ENCODE results near the gene CYS1. TPM values are rescaled to one million over a fixed set of nuclear protein-coding genes. Genes with fewer than 3 reads are reported as not detected.

The CYS1 gene
- total and polyA plus RNA-seq, 4 donors, result 0.07 to 4.1 (median 1.0) TPM

DNA sequence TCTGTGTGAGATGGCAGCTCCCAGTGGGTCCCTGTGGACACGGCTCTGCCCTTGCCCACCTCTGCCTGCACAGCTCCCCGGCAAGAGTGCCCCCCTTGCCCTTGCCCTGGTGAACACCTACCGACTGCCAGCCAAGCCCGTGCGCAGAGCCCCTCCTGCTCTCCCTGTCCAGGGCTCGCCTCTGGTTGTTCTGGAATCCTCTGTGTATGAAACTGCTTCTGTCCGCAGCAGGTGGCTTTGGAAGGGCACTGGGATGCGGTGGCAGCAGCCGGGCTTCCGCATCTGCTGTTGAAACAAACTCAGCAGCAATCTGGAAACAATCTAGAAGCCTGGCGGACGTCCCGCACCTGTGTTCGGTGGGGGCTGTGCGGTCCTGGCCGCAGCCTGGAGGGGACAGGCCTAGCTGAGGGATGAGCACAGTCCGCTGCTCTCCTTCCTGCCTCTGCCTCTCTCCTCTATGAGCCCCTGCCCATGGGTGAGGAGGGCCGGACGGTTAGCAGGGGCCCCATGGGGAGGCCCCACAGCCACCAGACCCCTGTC is 70.9 kb downstream of the CYS1 start:
- 77% methylated on average over 19 of the region's 19 CpGs for WGBS
- Histone ChIP-seq H3K27ac (ENCODE audit: low read depth in 1 of 2, low read length in 2 of 2) (peak overlapping the region; percentile 80 to 86), H3K36me3 (ENCODE audit: control insufficient read depth in 4 of 4, insufficient read depth in 3 of 4, low read depth in 1 of 4, low read length in 3 of 4) (no peaks in the 10 kb centered on the region), H3K9ac (ENCODE audit: low read depth in 1 of 2, low read length in 2 of 2) (peak overlapping the region in 1 of 2 donors; percentile 36), H3K4me1 (ENCODE audit: control insufficient read depth in 4 of 4, insufficient read depth in 4 of 4, low read length in 3 of 4) (peaks cover 11 to 32% (median 30%) of the 10 kb centered on the region in 4 donors), H3K4me3 (ENCODE audit: low read depth in 1 of 3, low read length in 3 of 3) (peak overlapping the region; percentile 12 to 37 (median 21)), H3K27me3 (ENCODE audit: control insufficient read depth in 4 of 4, insufficient read depth in 4 of 4, low read length in 3 of 4) (no peaks in the 10 kb centered on the region), H3K9me3 (ENCODE audit: control insufficient read depth in 4 of 4, low read length in 3 of 4) (no peaks in the 10 kb centered on the region)
- no peak for DNase-seq (ENCODE audit: low spot score)
- no peak for TF ChIP-seq RXRA (IDR thresholded peaks at IDR 0.05)
- TF ChIP-seq, protein P1, sequence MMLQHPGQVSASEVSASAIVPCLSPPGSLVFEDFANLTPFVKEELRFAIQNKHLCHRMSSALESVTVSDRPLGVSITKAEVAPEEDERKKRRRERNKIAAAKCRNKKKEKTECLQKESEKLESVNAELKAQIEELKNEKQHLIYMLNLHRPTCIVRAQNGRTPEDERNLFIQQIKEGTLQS (IDR thresholded peaks at IDR 0.05), result no peak
- TF ChIP-seq, protein P2, sequence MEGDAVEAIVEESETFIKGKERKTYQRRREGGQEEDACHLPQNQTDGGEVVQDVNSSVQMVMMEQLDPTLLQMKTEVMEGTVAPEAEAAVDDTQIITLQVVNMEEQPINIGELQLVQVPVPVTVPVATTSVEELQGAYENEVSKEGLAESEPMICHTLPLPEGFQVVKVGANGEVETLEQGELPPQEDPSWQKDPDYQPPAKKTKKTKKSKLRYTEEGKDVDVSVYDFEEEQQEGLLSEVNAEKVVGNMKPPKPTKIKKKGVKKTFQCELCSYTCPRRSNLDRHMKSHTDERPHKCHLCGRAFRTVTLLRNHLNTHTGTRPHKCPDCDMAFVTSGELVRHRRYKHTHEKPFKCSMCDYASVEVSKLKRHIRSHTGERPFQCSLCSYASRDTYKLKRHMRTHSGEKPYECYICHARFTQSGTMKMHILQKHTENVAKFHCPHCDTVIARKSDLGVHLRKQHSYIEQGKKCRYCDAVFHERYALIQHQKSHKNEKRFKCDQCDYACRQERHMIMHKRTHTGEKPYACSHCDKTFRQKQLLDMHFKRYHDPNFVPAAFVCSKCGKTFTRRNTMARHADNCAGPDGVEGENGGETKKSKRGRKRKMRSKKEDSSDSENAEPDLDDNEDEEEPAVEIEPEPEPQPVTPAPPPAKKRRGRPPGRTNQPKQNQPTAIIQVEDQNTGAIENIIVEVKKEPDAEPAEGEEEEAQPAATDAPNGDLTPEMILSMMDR (IDR thresholded peaks at IDR 0.05; ENCODE audit: low read depth, low read length, missing input control), result no peak

DNA sequence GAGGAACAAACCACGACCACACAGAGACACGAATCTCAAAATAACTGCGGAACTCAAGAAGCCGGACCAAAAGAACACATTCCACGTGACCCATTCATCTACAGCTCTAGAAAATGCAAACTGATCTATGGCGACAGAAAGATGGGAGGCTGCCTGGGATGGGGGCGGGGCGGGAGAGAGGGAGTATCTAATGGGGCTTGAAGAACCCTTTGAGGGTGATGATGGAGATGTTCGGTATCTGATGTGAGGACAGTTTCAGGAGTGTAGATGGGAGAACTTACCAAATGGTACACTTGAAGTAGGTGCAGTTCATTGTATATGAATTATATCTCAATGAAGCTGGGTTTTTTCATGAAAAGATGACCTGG is 71.4 kb downstream of the CYS1 start:
- peak overlapping the region in 1 of 3 donors; percentile 21 for H3K4me3 ChIP-seq (ENCODE audit: low read depth in 1 of 3, low read length in 3 of 3)
- 94% methylated on average over 9 of the region's 9 CpGs for whole genome bisulfite sequencing
- H3K27ac ChIP-seq (ENCODE audit: low read depth in 1 of 2, low read length in 2 of 2), result no peak overlapping the region
- no peaks in the 10 kb centered on the region for H3K9me3 ChIP-seq (ENCODE audit: control insufficient read depth in 4 of 4, low read length in 3 of 4)
- TF ChIP-seq TAF1 (conservative IDR thresholded peaks at IDR 0.05) (no peak), NR2F2 (IDR thresholded peaks at IDR 0.05) (no peak), GABPA (IDR thresholded peaks at IDR 0.05 in 1 of 2, conservative IDR thresholded peaks at IDR 0.05 in 1 of 2) (no peak)
- DNase-seq (ENCODE audit: low spot score), result no peak
- no peak overlapping the region for H3K9ac ChIP-seq (ENCODE audit: low read depth in 1 of 2, low read length in 2 of 2)
- no peaks in the 10 kb centered on the region for H3K36me3 ChIP-seq (ENCODE audit: control insufficient read depth in 4 of 4, insufficient read depth in 3 of 4, low read depth in 1 of 4, low read length in 3 of 4)
- no peaks in the 10 kb centered on the region for H3K27me3 ChIP-seq (ENCODE audit: control insufficient read depth in 4 of 4, insufficient read depth in 4 of 4, low read length in 3 of 4)
- H3K4me1 ChIP-seq (ENCODE audit: control insufficient read depth in 4 of 4, insufficient read depth in 4 of 4, low read length in 3 of 4), result peaks cover 11 to 32% (median 30%) of the 10 kb centered on the region in 4 donors

DNA sequence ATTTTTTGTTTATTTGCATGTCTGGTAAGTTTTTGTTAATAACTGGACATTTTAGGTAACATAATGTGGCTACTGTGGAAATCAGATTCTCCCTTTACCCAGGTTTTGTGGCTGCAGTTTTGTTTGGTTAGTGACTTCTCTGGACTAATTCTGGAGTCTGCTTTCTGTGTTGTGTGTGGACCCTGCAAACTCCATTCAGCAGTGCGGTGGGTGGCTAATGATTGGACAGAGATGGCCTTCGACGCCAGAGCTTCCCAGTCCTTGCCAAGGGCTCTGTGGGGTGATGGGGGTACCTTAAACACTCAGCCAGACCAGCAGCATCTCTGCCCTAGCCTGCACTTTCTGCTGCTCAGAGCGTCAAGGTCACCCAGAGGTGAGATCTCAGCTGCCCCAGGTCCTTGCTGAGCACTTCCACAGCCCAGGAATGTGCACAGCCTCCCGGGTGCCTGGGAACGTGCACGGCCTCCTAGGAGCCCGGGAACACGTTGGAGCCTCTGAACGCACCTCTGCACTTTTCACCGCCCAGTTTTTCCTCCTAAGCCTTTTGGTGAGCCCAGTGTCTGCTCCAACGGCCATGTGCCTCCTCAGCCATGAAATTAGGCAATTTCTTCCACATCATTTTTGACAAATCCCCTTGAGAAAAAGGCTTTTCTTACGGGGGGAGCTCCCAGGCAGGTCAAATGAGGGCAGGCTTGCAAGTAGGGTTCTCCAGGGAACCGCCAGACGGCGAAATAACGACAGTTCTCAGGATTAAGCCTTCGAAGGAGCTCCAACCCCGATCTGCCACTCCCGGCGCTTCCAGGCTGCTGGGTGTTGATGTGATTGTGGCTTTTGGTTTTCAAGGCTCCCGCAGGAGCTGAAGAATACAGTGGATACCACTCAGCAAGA is 72.0 kb downstream of the CYS1 start:
- TF ChIP-seq TAF1 (conservative IDR thresholded peaks at IDR 0.05) (no peak), RXRA (IDR thresholded peaks at IDR 0.05) (no peak), YY1 (IDR thresholded peaks at IDR 0.05) (no peak), SP1 (IDR thresholded peaks at IDR 0.05) (no peak)
- TF ChIP-seq, protein P3, sequence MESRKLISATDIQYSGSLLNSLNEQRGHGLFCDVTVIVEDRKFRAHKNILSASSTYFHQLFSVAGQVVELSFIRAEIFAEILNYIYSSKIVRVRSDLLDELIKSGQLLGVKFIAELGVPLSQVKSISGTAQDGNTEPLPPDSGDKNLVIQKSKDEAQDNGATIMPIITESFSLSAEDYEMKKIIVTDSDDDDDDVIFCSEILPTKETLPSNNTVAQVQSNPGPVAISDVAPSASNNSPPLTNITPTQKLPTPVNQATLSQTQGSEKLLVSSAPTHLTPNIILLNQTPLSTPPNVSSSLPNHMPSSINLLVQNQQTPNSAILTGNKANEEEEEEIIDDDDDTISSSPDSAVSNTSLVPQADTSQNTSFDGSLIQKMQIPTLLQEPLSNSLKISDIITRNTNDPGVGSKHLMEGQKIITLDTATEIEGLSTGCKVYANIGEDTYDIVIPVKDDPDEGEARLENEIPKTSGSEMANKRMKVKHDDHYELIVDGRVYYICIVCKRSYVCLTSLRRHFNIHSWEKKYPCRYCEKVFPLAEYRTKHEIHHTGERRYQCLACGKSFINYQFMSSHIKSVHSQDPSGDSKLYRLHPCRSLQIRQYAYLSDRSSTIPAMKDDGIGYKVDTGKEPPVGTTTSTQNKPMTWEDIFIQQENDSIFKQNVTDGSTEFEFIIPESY (IDR thresholded peaks at IDR 0.05), result no peak
- TF ChIP-seq, protein P4, sequence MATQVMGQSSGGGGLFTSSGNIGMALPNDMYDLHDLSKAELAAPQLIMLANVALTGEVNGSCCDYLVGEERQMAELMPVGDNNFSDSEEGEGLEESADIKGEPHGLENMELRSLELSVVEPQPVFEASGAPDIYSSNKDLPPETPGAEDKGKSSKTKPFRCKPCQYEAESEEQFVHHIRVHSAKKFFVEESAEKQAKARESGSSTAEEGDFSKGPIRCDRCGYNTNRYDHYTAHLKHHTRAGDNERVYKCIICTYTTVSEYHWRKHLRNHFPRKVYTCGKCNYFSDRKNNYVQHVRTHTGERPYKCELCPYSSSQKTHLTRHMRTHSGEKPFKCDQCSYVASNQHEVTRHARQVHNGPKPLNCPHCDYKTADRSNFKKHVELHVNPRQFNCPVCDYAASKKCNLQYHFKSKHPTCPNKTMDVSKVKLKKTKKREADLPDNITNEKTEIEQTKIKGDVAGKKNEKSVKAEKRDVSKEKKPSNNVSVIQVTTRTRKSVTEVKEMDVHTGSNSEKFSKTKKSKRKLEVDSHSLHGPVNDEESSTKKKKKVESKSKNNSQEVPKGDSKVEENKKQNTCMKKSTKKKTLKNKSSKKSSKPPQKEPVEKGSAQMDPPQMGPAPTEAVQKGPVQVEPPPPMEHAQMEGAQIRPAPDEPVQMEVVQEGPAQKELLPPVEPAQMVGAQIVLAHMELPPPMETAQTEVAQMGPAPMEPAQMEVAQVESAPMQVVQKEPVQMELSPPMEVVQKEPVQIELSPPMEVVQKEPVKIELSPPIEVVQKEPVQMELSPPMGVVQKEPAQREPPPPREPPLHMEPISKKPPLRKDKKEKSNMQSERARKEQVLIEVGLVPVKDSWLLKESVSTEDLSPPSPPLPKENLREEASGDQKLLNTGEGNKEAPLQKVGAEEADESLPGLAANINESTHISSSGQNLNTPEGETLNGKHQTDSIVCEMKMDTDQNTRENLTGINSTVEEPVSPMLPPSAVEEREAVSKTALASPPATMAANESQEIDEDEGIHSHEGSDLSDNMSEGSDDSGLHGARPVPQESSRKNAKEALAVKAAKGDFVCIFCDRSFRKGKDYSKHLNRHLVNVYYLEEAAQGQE (IDR thresholded peaks at IDR 0.05), result no peak
- Histone ChIP-seq H3K9me3 (ENCODE audit: control insufficient read depth in 4 of 4, low read length in 3 of 4) (no peaks in the 10 kb centered on the region), H3K4me1 (ENCODE audit: control insufficient read depth in 4 of 4, insufficient read depth in 4 of 4, low read length in 3 of 4) (peaks cover 11 to 32% (median 30%) of the 10 kb centered on the region in 4 donors), H3K4me3 (ENCODE audit: low read depth in 1 of 3, low read length in 3 of 3) (no peak overlapping the region), H3K27me3 (ENCODE audit: control insufficient read depth in 4 of 4, insufficient read depth in 4 of 4, low read length in 3 of 4) (no peaks in the 10 kb centered on the region), H3K27ac (ENCODE audit: low read depth in 1 of 2, low read length in 2 of 2) (no peak overlapping the region), H3K9ac (ENCODE audit: low read depth in 1 of 2, low read length in 2 of 2) (no peak overlapping the region), H3K36me3 (ENCODE audit: control insufficient read depth in 4 of 4, insufficient read depth in 3 of 4, low read depth in 1 of 4, low read length in 3 of 4) (no peaks in the 10 kb centered on the region)
- DNase-seq (ENCODE audit: low spot score), result no peak
- 89% methylated on average over 22 of the region's 22 CpGs for WGBS

Measured in liver (tissue), 9 donors.